Measurements from ENCODE around the gene UBE2L3. TPM values are rescaled to one million over a fixed set of nuclear protein-coding genes. Genes with fewer than 3 reads are reported as not detected.
A peak's percentile ranks its signal among the peaks of the same experiment; 100 is the strongest.
"Not testable (repeated sequence)": the region's sequence is repeated elsewhere in the genome, so short reads cannot be mapped to it uniquely, and the experiment has no call there.

Gene UBE2L3
- total RNA-seq, 1 donor from 2014 or later = 47.9 TPM

DNA sequence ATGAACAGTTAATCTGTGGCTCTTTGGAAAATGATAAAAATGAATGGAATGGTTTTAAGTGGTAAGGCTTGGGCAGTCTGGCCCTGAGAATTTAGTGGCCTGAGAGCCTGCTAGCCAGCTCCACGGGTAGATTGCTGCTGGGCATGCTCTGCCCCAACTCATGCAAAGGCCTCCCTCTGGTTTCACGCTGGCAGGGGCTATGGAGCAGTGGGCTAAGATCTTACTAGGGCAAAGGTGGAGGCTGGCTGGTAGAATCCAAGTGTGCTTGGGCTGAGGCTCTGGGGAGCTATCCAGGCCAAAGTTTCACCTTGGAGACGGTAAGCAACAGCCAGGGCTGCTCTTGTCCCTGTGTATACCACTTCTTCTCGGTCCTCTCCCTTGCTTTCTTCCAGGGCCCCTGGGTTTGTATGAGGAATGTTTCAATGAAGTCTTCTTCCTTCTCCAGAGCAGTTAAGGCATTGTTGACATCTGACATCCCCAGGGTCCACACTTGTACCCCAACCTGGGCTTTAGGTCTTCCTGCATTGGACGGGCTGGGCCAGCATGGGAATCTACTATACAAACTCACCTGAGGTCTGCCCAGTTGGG lies 27.4 kb downstream of the UBE2L3 start:
- Histone ChIP-seq H3K36me3 (peaks cover 51% of the 10 kb centered on the region), H3K4me1 (peaks cover 28% of the 10 kb centered on the region), H3K9me3 (no peaks in the 10 kb centered on the region), H3K27ac (no peak overlapping the region), H3K4me3 (no peak overlapping the region), H3K27me3 (ENCODE audit: low read depth) (no peaks in the 10 kb centered on the region)
- TF ChIP-seq, protein P1, sequence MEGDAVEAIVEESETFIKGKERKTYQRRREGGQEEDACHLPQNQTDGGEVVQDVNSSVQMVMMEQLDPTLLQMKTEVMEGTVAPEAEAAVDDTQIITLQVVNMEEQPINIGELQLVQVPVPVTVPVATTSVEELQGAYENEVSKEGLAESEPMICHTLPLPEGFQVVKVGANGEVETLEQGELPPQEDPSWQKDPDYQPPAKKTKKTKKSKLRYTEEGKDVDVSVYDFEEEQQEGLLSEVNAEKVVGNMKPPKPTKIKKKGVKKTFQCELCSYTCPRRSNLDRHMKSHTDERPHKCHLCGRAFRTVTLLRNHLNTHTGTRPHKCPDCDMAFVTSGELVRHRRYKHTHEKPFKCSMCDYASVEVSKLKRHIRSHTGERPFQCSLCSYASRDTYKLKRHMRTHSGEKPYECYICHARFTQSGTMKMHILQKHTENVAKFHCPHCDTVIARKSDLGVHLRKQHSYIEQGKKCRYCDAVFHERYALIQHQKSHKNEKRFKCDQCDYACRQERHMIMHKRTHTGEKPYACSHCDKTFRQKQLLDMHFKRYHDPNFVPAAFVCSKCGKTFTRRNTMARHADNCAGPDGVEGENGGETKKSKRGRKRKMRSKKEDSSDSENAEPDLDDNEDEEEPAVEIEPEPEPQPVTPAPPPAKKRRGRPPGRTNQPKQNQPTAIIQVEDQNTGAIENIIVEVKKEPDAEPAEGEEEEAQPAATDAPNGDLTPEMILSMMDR (IDR thresholded peaks at IDR 0.05) = no peak
- DNase-seq (no peak), ATAC-seq (peak; percentile 20 to 28)
- intact Hi-C loops (cut with DNase I) = no loop called here

DNA sequence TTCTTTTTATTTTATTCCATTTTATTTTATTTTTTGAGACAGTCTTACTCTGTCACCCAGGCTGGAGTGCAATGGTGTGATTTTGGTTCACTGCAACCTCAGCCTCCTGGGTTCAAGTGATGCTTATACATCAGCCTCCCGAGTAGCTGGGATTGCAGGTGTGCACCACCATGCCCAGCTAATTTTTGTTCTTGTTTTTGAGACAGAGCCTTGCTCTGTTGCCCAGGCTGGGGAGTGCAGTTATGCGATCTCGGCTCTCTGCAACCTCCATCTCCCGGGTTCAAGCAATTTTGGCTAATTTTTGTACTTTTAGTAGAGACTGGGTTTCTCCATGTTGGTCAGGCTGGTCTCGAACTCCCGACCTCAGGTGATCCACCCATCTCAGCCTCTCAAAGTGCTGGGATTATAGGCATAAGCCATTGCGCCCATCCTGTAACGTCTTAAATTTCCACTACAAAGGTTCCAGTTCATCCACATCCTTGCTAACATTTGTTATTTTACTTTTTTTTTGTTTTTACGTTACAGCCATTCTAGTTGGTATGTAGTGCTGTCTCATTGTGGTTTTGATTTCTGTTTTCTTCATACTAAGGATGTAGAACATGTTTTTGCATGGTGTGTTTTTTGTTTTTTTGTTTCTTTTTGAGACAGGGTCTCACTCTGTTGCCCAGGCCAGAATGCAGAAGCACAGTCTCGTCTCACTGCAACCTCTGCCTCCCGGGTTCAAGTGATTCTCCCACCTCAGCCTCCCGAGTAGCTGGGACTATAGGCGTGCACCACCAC lies 29.0 kb downstream of the UBE2L3 start:
- H3K9me3 ChIP-seq; intact Hi-C loops (cut with DNase I); DNase-seq; H3K27ac ChIP-seq; H3K4me3 ChIP-seq; ATAC-seq; H3K27me3 ChIP-seq (ENCODE audit: low read depth): not testable (repeated sequence)
- Histone ChIP-seq H3K4me1 (peaks cover 14% of the 10 kb centered on the region), H3K36me3 (peaks cover 51% of the 10 kb centered on the region)

DNA sequence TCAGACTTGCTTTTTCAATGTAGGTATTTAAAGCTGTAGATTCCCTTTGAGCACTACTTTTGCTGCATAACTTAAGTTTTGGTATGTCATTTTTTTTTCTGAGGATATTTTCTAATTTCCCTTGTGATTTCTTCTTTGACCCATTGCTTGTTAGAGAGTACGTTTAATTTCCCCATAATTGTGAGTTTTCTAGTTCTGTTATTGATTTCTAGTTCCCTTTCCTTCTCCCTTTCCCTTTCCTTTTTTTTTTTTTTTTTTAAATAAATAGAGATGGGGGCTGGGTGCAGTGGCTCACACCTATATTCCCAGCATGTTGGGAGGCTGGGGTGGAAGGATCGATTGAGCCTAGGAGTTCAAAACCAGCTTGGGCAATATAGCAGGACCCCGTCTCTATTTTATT lies 30.8 kb downstream of the UBE2L3 start:
- DNase-seq (no peak), ATAC-seq (no peak)
- Histone ChIP-seq H3K27ac (no peak overlapping the region), H3K9me3 (no peaks in the 10 kb centered on the region), H3K36me3 (peaks cover 41% of the 10 kb centered on the region), H3K4me1 (peaks cover 6% of the 10 kb centered on the region), H3K27me3 (ENCODE audit: low read depth) (no peaks in the 10 kb centered on the region), H3K4me3 (no peak overlapping the region)
- intact Hi-C loops (cut with DNase I) = no loop called here
- TF ChIP-seq, protein P1 (IDR thresholded peaks at IDR 0.05) = no peak

DNA sequence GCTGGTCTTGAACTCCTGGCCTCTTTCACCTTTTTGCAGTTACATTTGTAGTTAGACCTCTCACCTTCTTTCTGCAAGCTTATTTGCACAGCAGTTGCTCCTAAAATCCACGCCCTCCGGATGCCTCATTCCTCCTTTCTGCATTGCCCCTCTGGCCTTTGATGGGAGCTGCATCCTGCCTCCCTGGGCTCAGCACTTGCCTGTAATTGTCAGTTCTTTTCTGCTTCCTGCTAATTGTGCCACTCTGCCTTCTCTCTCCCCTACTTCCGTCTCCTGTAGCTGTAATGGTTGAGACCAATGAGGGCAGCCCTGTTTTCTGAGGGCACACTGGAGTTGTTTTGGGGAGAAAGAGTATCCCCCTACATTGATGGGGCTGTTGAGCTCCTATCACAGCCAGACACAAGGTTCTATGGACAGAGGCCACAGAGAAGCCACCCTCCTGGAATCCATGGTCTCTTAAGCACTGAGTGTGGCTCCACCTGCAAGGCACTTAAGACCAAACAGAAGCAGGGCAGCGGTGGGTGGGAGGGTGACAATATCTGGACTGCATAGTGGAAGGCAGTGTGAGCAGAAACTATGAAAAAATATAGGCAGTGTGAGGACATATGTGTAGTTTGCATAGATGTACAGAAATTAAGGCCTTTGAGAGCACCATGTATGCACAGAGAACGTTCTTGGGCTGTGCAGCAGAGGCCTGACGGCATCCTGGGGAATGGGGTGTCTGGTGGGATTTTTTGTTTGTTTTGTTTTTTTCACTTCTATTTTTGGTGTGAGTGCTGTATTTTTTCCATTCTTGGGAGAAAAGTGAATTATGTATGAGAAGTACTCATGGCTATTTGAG lies 31.8 kb downstream of the UBE2L3 start:
- peaks cover 31% of the 10 kb centered on the region for H3K36me3 ChIP-seq
- H3K4me3 ChIP-seq = no peak overlapping the region
- TF ChIP-seq, protein P1 (IDR thresholded peaks at IDR 0.05) = no peak
- intact Hi-C loops (cut with DNase I) = no loop called here
- no peak for ATAC-seq
- H3K4me1 ChIP-seq = peaks cover 6% of the 10 kb centered on the region
- H3K27me3 ChIP-seq (ENCODE audit: low read depth) = no peaks in the 10 kb centered on the region
- DNase-seq = no peak
- no peaks in the 10 kb centered on the region for H3K9me3 ChIP-seq
- H3K27ac ChIP-seq = no peak overlapping the region

DNA sequence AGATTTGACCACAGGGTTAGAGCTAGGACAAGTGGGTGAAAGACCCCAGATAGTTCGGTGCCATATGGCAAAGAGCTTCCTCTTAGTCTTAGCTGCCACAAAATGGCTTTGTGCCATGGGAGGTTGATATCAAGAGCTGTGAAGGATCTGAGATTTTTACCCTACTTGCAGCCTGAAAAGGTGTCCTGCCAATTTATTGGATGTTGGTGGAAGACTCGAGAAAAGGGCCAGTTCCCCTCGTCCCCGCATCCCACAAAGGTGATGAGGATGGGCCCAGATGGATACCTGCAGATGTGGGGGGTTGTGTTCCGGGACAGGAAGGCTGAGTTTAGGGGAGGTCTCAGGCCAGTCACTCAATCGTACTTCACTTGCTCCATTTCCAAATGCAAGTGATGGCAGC lies 35.1 kb downstream of the UBE2L3 start:
- TF ChIP-seq, protein P1 (IDR thresholded peaks at IDR 0.05) = no peak
- H3K4me1 ChIP-seq = peaks cover 6% of the 10 kb centered on the region
- no peaks in the 10 kb centered on the region for H3K36me3 ChIP-seq
- ATAC-seq (no peak), DNase-seq (no peak)
- no peak overlapping the region for H3K27ac ChIP-seq
- no peak overlapping the region for H3K4me3 ChIP-seq
- intact Hi-C loops (cut with DNase I) = no loop called here
- no peaks in the 10 kb centered on the region for H3K27me3 ChIP-seq (ENCODE audit: low read depth)
- H3K9me3 ChIP-seq = no peaks in the 10 kb centered on the region

All from lower lobe of right lung (tissue), 2 donors.